Stimulated activated CD4-positive, alpha-beta T cell treated with anti-CD3 and anti-CD28 coated beads, Interleukin-4, amount 100 ng/mL, for 4 hours (primary cell): ENCODE data around the gene NOC2L.
A peak's percentile ranks its signal among the peaks of the same experiment; 100 is the strongest.

ENCODE experiments used
- DNase-seq, 2 experiments: peaks; one replicate each; pipeline ENCODE4 v3.0.0-alpha.2; 2020

The NOC2L gene

DNA sequence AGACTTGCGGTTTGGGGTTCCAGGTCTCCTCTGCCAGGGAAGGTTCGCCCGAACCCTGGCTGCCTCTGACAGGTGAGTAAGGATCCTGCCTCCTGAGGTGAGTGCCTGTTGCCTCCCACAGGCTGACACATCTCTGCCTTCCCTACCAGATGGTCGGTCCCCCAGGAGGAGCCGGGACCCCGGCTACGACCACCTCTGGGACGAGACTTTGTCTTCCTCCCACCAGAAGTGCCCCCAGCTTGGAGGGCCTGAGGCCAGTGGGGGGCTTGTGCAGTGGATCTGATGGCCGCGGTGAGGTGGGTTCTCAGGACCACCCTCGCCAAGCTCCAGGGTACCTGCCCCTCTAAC, 15.2 kb upstream of the NOC2L start:
- no peak for DNase-seq

DNA sequence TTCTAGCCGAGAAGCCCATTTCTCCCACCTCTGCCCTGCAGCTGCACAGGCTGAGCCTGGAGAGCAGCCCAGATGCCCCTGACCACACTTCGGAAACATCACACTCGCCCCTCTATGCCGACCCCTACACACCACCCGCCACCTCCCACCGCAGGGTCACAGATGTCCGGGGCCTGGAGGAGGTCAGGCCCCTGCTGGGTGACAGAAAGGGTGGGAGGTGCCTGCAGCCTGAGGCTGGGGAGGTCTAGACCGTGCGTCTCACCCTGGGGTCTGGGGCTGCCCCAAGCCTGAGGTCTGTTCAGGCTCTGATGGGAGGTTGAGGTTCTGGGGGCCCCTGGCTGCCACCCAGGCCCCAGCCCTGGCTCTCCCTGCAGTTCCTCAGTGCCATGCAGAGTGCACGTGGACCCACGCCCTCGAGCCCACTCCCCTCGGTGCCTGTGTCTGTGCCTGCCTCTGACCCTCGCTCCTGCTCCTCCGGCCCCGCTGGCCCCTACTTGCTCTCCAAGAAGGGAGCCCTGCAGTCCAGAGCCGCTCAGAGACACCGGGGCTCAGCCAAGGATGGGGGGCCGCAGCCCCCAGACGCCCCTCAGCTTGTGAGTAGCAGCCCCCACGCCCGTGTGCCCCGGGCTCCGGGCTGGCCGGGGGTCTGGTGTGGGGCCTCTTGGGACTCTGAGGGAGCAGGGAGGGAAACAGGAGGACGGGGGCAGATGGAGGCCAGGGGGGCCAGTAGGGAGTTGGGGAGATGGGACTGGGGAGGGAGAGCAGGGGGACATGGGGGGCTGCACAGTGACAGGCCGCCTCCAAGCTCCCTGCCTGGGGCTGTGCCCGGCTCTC, 14.6 kb upstream of the NOC2L start:
- no peak for DNase-seq

DNA sequence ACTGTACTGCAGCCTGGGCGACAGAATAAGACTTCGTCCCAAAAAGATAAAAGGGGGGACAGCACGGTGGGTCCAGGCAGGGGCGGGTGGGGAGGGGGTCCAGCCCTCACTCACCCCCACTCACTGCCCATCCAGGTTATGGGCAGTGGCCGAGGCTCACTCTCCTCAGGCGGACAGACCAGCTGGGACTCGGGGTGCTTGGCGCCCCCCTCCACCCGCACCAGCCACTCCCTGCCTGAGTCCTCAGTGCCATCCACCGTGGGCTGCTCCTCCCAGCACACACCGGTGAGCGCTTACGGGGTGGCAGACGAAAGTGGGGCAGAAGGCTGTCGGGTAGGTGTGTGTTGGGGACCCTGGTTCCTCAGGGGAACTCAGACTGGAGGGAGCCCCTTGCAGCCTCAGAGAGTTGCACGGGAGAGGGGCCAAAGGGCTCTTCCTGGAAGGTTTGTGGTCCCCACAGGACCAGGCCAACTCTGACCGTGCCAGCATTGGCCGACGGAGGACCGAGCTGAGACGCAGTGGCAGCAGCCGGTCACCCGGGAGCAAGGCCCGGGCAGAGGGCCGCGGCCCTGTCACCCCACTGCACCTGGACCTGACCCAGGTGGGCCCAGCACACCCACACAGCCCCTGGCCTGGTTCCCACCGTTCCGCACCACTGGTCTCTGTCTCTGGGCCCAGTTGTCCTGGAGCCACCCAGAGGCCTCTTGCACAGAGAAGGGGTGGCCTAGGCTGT, 13.8 kb upstream of the NOC2L start:
- no peak for DNase-seq

DNA sequence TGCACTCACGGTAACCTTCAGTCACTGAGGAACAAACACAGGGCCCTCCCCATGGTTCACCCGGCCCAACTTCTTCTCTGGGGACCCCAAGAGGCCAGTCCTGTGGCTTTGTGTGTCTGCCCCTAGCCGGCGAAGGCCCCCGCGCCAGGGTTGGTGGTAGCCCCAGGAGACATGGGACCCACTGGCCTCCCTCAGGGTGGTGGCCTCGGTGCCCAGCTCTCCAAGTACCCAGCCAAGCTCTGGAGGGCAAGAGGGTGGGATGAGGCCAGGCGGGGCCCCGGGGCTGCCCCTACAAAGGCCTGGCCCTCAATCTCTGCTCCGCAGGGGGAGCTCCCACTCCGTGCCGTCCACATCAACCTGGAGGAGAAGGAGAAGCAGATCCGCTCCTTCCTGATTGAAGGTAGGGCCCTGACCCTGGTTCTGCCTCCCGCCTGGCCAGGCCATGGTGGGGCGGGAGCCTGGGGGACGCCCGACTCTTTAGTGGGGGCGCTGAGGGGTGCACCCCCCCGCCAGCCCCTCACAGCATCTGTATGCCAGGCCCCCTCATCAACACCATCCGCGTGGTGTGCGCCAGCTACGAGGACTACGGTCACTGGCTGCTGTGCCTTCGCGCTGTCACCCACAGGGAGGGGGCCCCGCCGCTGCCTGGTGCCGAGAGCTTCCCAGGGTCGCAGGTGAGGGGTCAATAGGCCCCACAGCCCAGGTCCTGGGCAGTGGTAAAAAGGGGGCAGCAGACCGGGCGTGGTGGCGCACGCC, 12.9 kb upstream of the NOC2L start:
- no peak for DNase-seq

DNA sequence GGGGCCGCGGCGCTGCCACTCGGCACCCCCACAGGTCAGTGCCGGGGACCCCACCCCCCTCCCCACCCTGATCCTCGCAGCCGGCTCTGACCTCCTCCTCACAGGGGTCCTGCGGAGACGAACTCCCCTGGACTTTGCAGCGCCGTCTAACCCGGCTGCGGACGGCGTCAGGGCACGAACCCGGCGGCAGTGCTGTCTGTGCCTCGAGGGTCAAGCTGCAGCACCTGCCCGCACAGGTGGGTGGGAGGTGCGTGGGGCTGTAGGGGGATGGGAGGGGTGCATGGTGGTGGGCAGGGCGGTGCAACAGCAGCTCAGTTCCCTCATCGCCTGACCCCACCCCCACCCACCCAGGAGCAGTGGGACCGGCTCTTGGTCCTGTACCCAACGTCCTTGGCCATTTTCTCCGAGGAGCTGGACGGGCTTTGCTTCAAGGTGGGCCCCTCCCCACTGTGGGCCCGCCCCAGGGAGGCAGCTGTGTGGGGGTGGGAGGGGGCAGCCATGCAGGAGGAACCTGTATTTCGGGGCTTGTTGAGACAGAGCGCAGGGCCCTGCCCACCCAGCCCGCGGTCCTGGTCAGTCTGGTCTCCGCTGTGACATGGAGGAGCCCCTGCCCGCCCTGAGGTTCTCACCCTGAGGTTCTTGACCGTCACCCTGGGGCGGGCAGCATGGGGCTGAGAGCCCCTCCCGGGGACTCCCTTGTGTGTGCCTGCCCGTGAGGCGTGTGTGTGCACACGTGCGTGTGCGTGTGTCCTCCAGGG, 12.1 kb upstream of the NOC2L start:
- DNase-seq: no peak

DNA sequence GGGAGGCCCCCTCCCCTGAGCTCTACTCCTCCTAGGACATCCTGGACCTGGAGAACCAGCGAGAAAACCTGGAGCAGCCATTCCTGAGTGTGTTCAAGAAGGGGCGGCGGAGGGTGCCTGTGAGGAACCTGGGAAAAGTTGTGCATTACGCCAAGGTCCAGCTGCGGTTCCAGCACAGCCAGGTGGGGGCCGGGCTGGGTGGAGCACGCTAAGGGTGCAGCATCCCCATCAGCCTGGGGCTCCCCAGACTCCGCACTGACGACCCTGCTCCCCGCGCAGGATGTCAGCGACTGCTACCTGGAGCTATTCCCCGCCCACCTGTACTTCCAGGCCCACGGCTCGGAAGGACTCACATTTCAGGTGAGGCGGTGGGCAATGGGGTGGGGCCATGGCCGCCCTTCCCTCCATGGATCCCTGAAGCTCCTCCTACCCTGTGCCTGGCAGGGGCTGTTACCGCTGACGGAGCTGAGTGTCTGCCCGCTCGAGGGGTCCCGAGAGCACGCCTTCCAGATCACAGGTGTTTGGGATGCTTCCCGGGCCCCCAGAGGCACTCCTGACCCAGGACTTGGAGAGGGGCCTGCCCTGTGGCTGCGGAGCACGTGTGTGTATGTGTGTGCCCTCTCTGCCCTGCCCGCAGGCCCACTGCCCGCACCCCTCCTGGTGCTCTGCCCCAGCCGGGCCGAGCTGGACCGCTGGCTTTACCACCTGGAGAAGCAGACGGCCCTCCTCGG, 11.4 kb upstream of the NOC2L start:
- no peak for DNase-seq

DNA sequence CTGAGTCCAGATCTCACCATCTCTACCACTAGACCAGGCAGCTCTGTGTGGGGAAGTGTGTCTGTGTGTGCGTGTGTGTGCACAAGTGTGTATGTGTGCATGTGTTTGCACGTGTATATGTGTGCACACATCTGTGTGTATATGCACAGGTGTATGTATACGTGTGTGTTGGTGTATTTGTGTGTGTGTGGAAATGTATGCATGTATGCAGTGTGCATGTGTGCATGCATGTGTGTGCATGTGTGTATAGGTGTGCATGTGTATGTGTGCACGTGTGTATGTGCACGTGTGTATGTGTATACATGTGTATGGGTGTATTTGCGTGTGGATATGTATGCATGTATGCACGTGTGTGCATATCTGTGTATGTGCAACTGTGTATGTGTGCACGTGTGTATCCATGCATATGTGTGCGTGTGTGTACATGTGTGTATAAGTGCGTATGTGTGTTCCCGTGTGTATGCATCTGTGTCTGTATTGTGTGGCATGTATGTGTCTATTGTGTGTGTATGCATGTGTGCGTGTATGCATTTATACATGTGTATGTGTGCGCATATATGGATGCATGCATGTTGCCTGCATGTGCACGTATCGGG, 10.3 kb upstream of the NOC2L start:
- DNase-seq: no peak

DNA sequence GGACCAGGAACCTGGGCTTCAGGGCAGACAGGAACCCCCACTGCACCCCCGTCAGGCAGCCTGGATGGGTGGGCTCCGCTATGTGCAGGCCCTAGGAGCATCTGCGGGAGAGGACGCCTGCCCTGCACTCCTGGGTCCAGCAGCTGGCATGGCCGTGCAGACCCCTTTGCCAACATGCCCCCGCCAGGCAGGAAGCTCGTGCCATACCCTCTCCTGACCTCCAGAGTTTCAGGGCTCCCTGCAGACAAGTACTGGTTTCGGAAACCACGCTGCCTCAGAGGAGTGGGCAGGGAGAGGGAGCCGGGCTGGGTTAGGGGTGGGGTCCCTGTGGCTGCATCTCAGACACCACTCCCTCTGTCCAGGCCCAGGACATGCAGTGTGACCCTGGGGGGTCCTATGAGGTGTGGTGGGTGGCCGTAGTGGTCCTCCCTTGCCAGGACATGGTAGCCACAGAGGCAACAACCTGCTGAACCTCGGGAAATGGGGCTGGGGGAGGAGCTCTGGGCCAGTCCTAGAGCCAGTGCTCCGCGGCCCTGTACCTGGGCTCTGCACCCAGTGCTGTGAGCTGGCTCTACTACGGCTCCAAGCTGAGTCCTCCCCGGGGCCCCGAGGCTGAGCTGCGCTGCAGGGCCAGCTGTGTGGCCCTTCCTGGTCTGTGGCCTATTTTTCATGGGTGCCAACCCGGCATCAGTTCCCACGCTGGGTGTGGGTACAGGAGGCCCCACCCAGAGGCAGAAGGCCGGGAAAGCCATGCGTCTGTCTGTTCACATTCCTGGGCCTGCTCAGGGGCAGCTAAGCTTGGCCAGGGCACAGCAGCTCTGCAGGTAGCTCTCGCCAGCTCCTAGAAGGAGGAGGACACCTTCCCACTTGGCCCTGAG, 8.6 kb upstream of the NOC2L start:
- no peak for DNase-seq

DNA sequence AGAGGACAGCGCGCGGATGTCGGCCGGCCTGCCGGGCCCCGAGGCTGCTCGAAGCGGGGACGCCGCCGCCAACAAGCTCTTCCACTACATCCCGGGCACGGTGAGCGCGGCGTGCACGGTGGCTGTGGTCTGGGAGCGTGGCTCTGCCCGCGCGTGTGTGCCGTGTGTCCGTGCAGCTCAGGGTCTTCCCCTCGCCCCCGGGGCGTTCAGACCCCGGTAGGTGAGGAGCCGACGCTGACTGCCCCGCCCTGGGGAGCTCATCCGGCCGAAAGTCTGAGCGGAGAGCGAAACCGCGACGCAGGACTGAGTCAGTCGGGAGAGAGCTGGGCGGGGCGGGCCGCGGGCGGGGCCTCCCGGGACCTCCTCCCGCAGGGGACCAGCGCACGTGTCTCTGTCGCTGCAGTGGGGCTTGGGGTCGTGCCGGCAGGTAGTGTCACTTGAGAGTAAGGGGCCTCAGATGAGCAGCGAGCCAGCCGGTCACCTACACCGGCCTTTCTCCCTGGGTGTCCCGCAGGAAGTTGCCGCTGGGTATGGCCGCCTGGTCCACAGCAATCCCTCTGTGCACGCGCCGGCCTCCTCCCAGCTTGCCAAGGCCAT, 7.7 kb upstream of the NOC2L start:
- peak; percentile 83 to 90 for DNase-seq

DNA sequence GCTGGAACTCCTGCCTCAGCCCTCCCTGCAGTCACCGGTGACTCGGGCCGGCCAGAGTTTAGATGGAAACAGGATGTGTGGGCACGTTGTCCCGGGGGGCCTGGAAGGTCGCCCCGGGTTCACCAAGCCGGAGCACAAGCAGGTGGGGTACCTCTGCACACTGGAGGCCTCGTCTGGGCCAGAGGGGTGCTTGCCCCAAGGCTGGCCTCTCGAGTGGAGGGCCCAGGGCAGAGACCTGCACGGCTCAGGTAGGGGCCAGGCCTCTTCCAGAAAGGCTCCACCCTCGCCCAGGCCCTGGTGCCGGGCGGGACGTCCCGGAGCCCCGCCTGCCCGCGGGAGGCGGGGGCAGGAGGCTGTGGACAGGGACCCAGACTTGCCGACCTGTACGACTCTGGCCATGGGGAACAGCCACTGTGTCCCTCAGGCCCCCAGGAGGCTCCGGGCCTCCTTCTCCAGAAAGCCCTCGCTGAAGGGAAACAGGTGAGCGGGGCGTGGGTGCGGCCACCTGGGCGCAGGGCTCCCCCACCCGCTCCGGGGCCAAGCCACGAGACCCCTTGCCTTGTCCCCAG, 7.2 kb upstream of the NOC2L start, which contains the start of gene PLEKHN1:
TSS of gene PLEKHN1 (plus strand) at position 348 of the 569 bp plus-strand sequence. CDS start at position 398, 50 bp downstream.
- DNase-seq: peak in 1 of 2 experiments; percentile 23

DNA sequence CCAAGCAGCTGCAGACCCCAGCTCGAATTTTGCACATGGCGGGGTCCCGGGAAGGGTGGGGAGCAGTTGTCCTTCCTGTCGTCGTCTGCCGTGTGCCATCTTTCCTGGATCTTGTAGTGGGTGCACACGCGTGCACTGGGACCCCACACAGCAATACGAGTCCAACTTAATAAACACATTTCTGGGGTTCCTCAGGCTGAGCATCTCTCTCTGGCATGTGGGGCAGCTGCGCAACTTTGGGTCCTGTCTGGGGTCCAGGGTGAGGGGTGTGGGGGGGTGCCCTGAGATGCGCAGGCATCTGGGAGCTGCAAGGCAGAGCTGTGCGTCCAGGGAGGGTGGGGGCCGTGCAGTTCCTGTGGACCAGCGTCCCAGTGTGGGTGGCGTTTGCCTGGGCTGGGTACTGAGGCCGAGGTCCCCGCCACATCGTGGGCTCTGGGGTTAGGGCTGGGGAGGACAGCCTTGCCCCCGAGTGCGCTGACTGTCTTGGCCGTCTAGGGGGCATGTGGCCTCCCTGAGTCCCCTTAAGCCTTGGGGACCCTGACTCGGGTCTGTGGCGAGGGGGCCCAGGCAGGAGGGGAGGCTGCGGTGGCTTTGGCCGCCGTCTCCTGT, 6.6 kb upstream of the NOC2L start:
- no peak for DNase-seq

DNA sequence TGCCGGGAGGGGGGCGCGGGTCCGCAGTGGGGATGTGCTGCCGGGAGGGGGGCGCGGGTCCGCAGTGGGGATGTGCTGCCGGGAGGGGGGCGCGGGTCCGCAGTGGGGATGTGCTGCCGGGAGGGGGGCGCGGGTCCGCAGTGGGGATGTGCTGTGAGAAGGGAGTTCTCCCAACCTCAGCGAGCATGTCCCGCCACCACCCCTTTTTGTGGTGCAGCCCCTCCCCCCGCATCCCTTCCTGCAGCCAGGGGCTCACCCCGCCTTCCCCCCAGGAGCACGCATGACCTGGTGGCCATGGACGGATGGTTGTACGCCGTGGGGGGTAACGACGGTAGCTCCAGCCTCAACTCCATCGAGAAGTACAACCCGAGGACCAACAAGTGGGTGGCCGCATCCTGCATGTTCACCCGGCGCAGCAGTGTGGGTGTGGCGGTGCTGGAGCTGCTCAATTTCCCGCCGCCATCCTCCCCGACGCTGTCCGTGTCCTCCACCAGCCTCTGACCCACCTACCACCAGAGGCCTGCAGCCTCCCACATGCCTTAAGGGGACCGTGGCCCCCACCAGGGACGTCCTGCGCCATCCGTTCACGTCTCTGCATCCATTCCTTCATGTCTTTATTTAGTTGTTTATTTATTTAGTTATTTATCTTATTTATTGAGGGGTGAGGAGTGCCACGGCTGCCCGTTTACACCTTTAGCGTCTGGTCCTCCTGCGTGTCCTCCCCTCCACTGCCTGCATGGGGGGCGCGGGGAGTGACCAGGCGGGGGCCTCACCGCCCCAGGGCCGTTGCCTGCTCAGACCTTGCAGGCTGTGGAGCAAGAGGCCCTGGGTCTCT, 5.9 kb upstream of the NOC2L start:
- DNase-seq: no peak

DNA sequence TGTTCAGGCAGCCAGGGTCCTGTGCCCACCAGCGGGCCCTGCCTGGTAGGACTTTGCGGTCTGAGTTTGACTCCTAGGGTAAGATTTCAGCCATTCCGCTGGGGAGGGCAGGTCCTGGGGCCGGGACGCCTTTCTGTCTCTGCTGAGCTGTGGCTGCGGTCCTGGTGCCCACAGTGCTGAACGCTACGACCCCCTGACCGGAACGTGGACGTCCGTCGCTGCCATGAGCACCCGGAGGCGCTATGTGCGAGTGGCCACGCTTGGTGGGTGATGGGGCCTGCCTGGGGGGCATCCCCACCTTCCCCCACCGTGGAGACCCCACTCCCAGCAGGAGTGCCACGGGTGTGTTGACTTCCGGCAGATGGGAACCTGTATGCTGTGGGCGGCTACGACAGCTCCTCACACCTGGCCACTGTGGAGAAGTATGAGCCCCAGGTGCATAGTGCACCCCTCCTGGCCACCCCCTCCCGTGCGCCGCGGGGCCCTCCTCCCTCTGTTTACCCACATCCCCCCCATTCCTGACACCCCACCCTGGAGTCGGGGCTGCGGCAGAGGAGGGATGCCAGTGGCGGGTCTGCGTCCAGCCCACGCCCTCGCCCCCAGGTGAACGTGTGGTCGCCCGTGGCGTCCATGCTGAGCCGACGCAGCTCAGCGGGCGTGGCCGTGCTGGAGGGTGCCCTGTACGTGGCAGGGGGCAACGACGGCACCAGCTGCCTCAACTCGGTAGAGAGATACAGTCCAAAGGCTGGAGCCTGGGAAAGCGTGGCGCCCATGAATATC, 4.9 kb upstream of the NOC2L start:
- DNase-seq: no peak

DNA sequence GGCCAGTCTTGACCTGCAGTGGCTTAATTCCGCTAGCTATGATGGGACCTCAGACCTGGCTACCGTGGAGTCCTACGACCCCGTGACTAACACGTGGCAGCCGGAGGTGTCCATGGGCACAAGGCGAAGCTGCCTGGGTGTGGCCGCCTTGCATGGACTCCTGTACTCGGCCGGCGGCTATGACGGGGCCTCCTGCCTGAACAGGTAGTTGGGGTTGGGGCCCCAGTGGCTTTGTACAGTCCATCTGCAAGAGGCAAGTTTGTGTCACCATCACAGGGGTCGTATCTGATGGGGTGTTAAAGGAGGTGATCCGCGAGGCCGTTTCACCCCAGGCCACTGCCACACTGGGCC, 4.2 kb upstream of the NOC2L start:
- DNase-seq: no peak

DNA sequence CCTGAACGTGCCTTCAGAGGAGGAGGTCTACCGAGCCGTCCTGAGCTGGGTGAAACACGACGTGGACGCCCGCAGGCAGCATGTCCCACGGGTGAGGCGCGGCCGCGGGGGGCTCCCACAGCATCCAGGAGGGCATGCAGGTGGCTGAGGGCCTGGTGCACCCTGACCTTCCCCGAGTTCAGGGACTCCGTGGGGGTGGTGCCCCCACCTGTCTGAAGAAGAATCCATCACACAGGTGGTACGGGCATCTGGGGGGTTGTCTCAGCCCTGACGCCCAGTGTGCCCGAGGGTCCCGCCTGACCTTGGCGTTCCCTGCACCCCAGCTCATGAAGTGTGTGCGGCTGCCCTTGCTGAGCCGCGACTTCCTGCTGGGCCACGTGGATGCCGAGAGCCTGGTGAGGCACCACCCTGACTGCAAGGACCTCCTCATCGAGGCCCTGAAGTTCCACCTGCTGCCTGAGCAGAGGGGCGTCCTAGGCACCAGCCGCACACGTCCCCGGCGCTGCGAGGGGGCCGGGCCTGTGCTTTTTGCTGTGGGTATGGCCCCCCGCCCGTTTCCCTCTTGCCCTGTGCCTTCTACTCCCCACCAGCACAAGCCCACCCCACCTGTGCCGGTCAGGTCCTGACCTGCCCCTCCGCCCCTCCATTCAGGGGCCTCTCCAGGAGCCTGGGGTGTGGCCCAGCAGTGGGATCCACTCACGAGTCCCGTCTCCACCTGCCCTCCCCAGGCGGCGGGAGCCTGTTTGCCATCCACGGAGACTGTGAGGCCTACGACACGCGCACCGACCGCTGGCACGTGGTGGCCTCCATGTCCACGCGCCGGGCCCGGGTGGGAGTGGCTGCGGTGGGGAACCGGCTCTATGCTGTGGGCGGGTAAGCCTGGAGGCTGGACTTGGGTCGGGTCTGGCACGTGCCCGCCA, 3.6 kb upstream of the NOC2L start:
- DNase-seq: no peak

DNA sequence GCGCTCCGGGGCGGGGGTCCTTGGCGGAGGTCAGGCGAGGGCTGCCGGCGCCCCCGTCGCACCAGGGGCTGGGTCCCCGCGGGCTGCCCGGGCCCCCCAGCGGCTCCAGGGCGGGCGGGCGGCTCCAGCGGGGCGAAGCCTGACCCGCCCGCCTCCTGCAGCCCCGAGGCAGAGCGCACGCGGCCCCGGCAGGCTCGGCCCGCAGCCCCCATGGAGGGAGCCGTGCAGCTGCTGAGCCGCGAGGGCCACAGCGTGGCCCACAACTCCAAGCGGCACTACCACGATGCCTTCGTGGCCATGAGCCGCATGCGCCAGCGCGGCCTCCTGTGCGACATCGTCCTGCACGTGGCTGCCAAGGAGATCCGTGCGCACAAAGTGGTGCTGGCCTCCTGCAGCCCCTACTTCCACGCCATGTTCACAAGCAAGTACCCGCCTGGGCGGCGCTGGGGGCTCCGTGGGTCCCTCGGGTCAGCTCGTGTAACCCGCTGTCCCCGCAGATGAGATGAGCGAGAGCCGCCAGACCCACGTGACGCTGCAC, 2.1 kb upstream of the NOC2L start:
- DNase-seq: no peak
